ENCODE results near the gene FAM177A1. TPM values are rescaled to one million over a fixed set of nuclear protein-coding genes. Genes with fewer than 3 reads are reported as not detected.
"Not testable (repeated sequence)": the region's sequence is repeated elsewhere in the genome, so short reads cannot be mapped to it uniquely, and the experiment has no call there.

Gene FAM177A1
- total and polyA plus RNA-seq, 2 donors (not counting 3 experiments of a cell fraction or from before 2014, with no cell fraction given) = 19.9 to 64.1 TPM

DNA sequence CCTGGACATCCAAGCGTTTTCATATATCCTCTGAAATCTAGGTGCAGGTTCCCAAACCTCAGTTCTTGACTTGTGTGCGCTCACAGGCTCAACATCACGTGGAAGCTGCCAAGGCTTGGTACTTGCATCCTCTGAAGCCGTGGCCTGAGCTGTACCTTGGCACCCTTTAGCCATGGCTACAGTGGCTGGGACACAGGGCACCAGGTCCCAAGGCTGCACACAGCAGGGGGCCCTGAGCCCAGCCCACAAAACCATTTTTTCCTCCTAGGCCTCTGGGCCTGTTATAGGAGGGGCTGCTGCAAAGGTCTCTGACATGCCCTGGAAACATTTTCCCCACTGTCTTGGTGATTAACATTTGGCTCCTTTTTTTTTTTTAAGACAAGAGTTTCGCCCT lies 11.6 kb upstream of the FAM177A1 start:
- TF ChIP-seq POLR2A (IDR thresholded peaks at IDR 0.05; ENCODE audit: low read depth, low read length) = no peak
- TF ChIP-seq, protein P1, sequence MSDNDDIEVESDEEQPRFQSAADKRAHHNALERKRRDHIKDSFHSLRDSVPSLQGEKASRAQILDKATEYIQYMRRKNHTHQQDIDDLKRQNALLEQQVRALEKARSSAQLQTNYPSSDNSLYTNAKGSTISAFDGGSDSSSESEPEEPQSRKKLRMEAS (IDR thresholded peaks at IDR 0.05; ENCODE audit: insufficient read depth, insufficient read length) = no peak
- no peak for TF ChIP-seq JUN (IDR thresholded peaks at IDR 0.05; ENCODE audit: borderline replicate concordance, insufficient read depth, insufficient read length, low read depth)
- TF ChIP-seq FOS (IDR thresholded peaks at IDR 0.05; ENCODE audit: borderline replicate concordance, insufficient read depth, low read length) = no peak
- no peak for TF ChIP-seq POLR2AphosphoS5 (IDR thresholded peaks at IDR 0.05; ENCODE audit: insufficient read depth, low read depth, low read length)
- ChIA-PET POLR2A (no interaction called here), CTCF (no interaction called here)
- Histone ChIP-seq H3K79me2 (ENCODE audit: control insufficient read depth, insufficient read depth, low read length) (no peaks in the 10 kb centered on the region), H3K9me3 (replicated peaks; ENCODE audit: control insufficient read depth, insufficient read depth, low read length) (peaks cover 5% of the 10 kb centered on the region), H3K4me2 (ENCODE audit: insufficient read depth, low read length) (no peak overlapping the region), H4K20me1 (replicated peaks; ENCODE audit: control insufficient read depth, extremely low read depth, insufficient read depth, low read length) (no peaks in the 10 kb centered on the region), H3K9ac (replicated peaks; ENCODE audit: extremely low read depth, insufficient read depth, low read length) (no peak overlapping the region), H3K4me1 (ENCODE audit: control insufficient read depth, extremely low read depth, insufficient read depth, low read length) (no peaks in the 10 kb centered on the region), H2AFZ (ENCODE audit: low read depth, low read length) (no peak overlapping the region), H3K9me1 (replicated peaks; ENCODE audit: control insufficient read depth, extremely low read depth, insufficient read depth, low read length) (no peaks in the 10 kb centered on the region), H3K27me3 (ENCODE audit: control insufficient read depth in 2 of 2, insufficient read depth in 2 of 2, low read length in 2 of 2) (no peaks in the 10 kb centered on the region), H3K4me3 (replicated peaks in 1 of 3; ENCODE audit: insufficient read depth in 1 of 3, low read depth in 1 of 3, low read length in 3 of 3) (no peak overlapping the region), H3K27ac (ENCODE audit: insufficient read depth, low read depth, low read length) (no peak overlapping the region), H3K36me3 (ENCODE audit: control insufficient read depth in 2 of 2, extremely low read depth in 1 of 2, insufficient read depth in 2 of 2, low read length in 2 of 2) (peaks cover 0 to 4% of the 10 kb centered on the region in 2 experiments)
- BruUV-seq (replicated peaks) = no TSS peak
- no peak for FAIRE-seq
- DNase-seq (ENCODE audit: low read depth, low spot score) = no peak
- dilution Hi-C loops (cut with MboI; ENCODE audit: extremely low pct_ligation_motif_present, low sequenced_read_pairs) (no loop called here), intact Hi-C loops (cut with micrococcal nuclease) (no loop called here)

DNA sequence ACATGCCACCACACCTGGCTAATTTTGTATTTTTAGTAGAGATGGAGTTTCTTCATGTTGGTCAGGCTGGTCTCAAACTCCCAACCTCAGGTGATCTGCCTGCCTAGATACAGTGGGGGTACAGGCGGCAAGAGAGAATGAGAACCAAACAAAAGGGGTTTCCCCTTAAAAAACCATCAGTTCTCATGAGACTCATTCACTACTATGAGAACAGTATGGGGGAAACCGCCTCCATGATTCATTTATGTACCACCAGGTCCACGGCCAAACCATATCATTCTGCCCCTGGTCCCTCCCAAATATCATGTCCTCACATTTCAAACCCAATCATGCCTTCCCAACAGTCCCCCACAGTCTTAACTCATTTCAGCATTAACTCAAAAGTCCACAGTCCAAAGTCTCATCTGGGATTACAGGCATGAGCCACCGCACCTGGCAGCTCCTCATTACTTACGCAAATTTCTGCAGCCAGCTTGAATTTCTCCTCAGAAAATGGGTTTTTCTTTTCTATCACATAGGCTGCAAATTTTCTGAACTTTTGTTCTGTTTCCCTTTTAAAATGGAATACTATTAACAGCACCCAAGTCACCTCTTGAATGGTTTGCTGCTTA lies 11.0 kb upstream of the FAM177A1 start:
- H3K4me1 ChIP-seq (ENCODE audit: control insufficient read depth, extremely low read depth, insufficient read depth, low read length); H3K27ac ChIP-seq (ENCODE audit: insufficient read depth, low read depth, low read length); H3K4me2 ChIP-seq (ENCODE audit: insufficient read depth, low read length); CTCF ChIA-PET; intact Hi-C loops (cut with micrococcal nuclease); H3K36me3 ChIP-seq (ENCODE audit: control insufficient read depth in 2 of 2, extremely low read depth in 1 of 2, insufficient read depth in 2 of 2, low read length in 2 of 2); BruUV-seq (replicated peaks); H3K9me3 ChIP-seq (replicated peaks; ENCODE audit: control insufficient read depth, insufficient read depth, low read length); H3K27me3 ChIP-seq (ENCODE audit: control insufficient read depth in 2 of 2, insufficient read depth in 2 of 2, low read length in 2 of 2); DNase-seq (ENCODE audit: low read depth, low spot score); H3K4me3 ChIP-seq (replicated peaks in 1 of 3; ENCODE audit: insufficient read depth in 1 of 3, low read depth in 1 of 3, low read length in 3 of 3); dilution Hi-C loops (cut with MboI; ENCODE audit: extremely low pct_ligation_motif_present, low sequenced_read_pairs); H3K9me1 ChIP-seq (replicated peaks; ENCODE audit: control insufficient read depth, extremely low read depth, insufficient read depth, low read length); POLR2A ChIA-PET; H3K9ac ChIP-seq (replicated peaks; ENCODE audit: extremely low read depth, insufficient read depth, low read length); H2AFZ ChIP-seq (ENCODE audit: low read depth, low read length); FAIRE-seq; H4K20me1 ChIP-seq (replicated peaks; ENCODE audit: control insufficient read depth, extremely low read depth, insufficient read depth, low read length); H3K79me2 ChIP-seq (ENCODE audit: control insufficient read depth, insufficient read depth, low read length): not testable (repeated sequence)

DNA sequence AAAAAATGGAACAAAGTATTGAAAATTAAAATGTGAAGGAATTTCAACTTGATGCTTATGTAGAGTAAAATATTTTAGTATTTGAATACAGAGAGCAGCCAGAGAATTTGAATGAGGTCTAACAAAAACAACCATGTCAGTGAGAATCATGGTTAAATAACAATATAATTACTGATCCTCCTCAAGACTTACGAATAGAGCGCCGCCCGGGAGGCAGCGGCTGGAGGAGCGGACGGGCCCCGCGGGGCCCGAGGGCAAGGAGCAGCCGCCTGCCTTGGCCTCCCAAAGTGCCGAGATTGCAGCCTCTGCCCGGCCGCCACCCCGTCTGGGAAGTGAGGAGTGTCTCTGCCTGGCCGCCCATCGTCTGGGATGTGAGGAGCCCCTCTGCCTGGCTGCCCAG lies 7.8 kb upstream of the FAM177A1 start:
- CTCF ChIA-PET; H3K4me2 ChIP-seq (ENCODE audit: insufficient read depth, low read length); FAIRE-seq; H3K27ac ChIP-seq (ENCODE audit: insufficient read depth, low read depth, low read length); H3K4me1 ChIP-seq (ENCODE audit: control insufficient read depth, extremely low read depth, insufficient read depth, low read length); H3K9ac ChIP-seq (replicated peaks; ENCODE audit: extremely low read depth, insufficient read depth, low read length); H4K20me1 ChIP-seq (replicated peaks; ENCODE audit: control insufficient read depth, extremely low read depth, insufficient read depth, low read length); H3K9me1 ChIP-seq (replicated peaks; ENCODE audit: control insufficient read depth, extremely low read depth, insufficient read depth, low read length); dilution Hi-C loops (cut with MboI; ENCODE audit: extremely low pct_ligation_motif_present, low sequenced_read_pairs); H3K36me3 ChIP-seq (ENCODE audit: control insufficient read depth in 2 of 2, extremely low read depth in 1 of 2, insufficient read depth in 2 of 2, low read length in 2 of 2); BruUV-seq (replicated peaks); intact Hi-C loops (cut with micrococcal nuclease); H2AFZ ChIP-seq (ENCODE audit: low read depth, low read length); DNase-seq (ENCODE audit: low read depth, low spot score); H3K27me3 ChIP-seq (ENCODE audit: control insufficient read depth in 2 of 2, insufficient read depth in 2 of 2, low read length in 2 of 2); H3K4me3 ChIP-seq (replicated peaks in 1 of 3; ENCODE audit: insufficient read depth in 1 of 3, low read depth in 1 of 3, low read length in 3 of 3); POLR2A ChIA-PET; H3K79me2 ChIP-seq (ENCODE audit: control insufficient read depth, insufficient read depth, low read length); H3K9me3 ChIP-seq (replicated peaks; ENCODE audit: control insufficient read depth, insufficient read depth, low read length): not testable (repeated sequence)

All from endothelial cell of umbilical vein (primary cell).